LNCaP clone FGC (cell line): ENCODE results near the gene WWP2.
A peak's percentile ranks its signal among the peaks of the same experiment; 100 is the strongest.
"Not testable (repeated sequence)": the region's sequence is repeated elsewhere in the genome, so short reads cannot be mapped to it uniquely, and the experiment has no call there.

Experiments
- DNase-seq: peaks from one replicate; pipeline ENCODE4 v3.0.0-alpha.2; 2011; ENCODE audit warnings: low read depth
- H3K4me3 ChIP-seq: 2 replicates; pipeline ENCODE4 v1.5.1; 2011; ENCODE audit warnings: mild to moderate bottlenecking, low read depth, low read length, control low read depth
- TF ChIP-seq, protein P1 (sequence below): IDR thresholded peaks from 2 replicates; pipeline ENCODE4 v1.5.1; 2012; ENCODE audit warnings: mild to moderate bottlenecking; ENCODE audit not compliant: control insufficient read depth, insufficient read depth; ENCODE audit errors: extremely low read depth

The WWP2 gene

DNA sequence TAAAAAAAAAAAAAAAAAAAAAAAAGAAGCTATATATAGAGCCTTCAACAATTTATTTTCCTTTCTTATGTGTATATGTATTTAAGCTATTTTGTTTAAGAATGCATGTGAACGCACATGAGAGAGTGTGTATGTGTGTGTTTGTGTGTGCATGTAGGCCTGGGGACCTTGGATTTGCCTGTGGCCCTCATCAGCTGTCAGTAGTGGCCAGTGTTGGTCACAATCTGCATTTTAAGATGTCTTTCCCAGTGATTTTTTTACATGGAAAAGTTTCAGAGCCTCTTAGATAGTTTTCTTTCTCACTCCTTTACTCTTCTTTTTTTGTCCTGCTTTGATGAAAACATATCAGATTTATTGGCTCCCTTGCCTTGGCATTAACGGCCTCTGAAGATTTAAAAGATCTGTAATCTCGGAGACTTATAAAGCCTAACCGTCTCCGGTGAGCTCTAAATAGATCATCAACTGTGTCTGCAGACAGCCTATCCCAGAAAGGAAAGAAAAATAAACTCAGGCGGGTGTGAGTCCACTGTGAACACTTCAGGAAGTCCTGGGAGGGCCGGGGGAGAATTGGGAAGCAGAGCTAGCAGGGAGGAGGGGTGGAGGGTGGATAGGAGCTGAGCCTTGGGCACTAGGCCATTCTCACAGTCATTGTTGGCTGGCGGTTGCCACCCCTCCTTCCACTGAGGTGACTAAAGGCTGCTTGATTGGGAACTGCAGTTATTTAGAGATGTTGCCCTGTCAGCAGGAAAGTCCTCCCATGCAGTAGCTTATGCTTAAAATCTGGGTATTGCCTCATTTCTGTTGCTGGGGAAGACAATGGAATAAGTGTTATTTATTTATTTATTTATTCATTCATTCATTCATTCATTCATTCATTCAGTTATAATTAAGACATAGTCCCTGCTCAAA lies 86.8 kb downstream of the WWP2 start:
- TF ChIP-seq, protein P1, sequence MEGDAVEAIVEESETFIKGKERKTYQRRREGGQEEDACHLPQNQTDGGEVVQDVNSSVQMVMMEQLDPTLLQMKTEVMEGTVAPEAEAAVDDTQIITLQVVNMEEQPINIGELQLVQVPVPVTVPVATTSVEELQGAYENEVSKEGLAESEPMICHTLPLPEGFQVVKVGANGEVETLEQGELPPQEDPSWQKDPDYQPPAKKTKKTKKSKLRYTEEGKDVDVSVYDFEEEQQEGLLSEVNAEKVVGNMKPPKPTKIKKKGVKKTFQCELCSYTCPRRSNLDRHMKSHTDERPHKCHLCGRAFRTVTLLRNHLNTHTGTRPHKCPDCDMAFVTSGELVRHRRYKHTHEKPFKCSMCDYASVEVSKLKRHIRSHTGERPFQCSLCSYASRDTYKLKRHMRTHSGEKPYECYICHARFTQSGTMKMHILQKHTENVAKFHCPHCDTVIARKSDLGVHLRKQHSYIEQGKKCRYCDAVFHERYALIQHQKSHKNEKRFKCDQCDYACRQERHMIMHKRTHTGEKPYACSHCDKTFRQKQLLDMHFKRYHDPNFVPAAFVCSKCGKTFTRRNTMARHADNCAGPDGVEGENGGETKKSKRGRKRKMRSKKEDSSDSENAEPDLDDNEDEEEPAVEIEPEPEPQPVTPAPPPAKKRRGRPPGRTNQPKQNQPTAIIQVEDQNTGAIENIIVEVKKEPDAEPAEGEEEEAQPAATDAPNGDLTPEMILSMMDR, result no peak
- no peak overlapping the region for H3K4me3 ChIP-seq
- no peak for DNase-seq

DNA sequence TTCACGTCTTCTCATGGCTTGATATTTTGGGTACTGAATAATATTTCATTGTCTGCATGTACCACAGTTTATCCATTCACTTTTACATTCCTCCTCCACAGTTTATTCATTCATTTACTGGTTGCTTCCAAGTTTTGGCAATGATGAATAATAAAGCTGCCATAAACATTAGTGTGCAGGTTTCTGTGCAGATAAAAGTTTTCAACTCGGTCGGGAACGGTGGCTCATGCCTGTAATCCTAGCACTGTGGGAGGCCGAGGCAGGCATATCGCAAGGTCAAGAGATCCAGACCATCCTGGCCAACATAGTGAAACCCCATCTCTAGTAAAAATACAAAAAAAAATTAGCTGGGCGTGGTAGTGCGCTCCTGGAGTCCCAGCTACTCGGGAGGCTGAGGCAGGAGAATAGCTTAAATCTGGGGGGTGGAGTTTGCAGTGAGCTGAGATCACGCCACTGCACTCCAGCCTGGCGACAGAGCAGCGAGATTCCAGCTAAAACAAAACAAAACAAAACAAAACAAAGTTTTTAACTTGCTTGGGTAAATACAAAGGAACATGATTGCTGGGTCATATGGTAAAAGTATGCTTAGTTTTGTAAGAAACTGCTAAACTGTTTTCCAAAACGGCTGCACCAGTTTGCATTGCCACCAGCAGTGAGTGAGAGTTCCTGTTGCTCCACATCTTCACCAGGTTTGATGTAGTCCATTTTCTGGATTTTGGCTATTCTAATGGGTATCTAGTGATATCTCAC lies 89.5 kb downstream of the WWP2 start:
- peak; percentile 18 for DNase-seq
- no peak overlapping the region for H3K4me3 ChIP-seq
- TF ChIP-seq, protein P1, result no peak

DNA sequence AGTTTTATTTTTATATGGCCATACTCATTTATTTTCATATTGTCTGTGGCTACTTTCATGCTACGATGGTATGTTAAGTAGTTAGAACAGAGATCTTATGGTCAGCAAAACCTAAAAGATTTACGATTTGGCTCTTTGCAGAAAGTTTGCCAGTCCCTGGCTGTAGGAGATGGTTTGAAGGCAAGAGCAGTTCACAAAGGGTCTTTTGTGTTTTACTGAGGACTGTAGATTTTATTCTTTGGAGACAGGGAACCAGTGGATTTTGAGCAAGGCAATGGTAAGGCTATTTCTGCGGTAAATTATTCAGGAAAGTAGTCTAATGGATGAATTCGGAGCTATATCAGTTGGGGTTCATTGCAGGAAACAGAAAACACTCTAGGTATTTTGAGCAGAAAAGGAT lies 90.7 kb downstream of the WWP2 start:
- TF ChIP-seq, protein P1, result no peak
- DNase-seq, result no peak
- H3K4me3 ChIP-seq, result no peak overlapping the region

DNA sequence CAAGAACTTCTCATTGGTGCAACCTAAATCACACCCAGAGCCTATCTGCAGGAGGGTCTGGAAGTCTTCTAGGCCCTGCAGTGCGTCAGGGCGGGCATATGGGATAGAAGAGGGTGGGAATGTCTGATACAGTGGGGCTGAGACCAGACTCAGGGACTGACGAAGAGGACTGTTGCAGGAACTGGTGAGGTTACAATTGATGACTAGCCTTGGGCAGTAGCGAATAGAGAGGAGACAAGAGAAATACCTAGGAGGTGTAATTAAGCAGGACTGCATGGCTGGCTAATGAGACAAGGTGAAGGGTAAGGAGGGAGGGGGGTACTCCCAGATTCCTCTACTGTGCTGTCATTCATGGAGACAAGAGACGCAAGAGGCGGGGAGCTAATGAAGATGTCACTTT lies 91.3 kb downstream of the WWP2 start:
- TF ChIP-seq, protein P1, result no peak
- DNase-seq, result no peak
- no peak overlapping the region for H3K4me3 ChIP-seq

- not testable (repeated sequence) for H3K4me3 ChIP-seq, DNase-seq
Measured at GRCh38 chr16:69854776-69855175, 92.6 kb downstream of the WWP2 start.

DNA sequence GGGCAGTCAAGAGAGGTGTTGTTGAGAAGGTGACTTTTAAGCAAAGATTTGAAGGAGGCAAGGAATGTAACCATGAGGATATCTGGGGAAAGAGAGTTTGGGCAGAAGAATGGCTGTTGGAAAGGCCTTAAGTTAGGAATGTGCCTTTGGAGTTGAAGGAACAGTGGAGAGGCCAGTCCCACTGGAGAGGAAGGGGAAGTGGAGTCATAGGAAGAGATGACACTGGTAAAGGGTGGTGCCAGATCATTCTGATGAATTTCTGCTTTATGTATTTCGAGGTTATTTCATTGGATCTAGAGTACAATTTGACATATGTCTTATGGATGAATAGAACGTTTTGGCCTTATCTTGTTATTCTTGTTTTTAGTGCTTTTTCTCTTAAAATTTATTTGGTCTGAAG lies 93.5 kb downstream of the WWP2 start:
- DNase-seq, result no peak
- no peak overlapping the region for H3K4me3 ChIP-seq
- TF ChIP-seq, protein P1, result no peak

GRCh38 chr16:69858191-69859104 lies 96.3 kb downstream of the WWP2 start:
- no peak for DNase-seq
- no peak overlapping the region for H3K4me3 ChIP-seq
- TF ChIP-seq, protein P1, result no peak
